LNCaP clone FGC (cell line): ENCODE measurements around the gene TMEM184A.

ENCODE experiments used
- DNase-seq: peaks from one replicate; pipeline ENCODE4 v3.0.0-alpha.2; 2011; ENCODE audit warnings: low read depth
- H3K4me3 ChIP-seq: 2 replicates; pipeline ENCODE4 v1.5.1; 2011; ENCODE audit warnings: mild to moderate bottlenecking, low read depth, low read length, control low read depth
- CTCF ChIP-seq: IDR thresholded peaks from 2 replicates; pipeline ENCODE4 v1.5.1; 2012; ENCODE audit warnings: mild to moderate bottlenecking; ENCODE audit not compliant: control insufficient read depth, insufficient read depth; ENCODE audit errors: extremely low read depth

TMEM184A gene

DNA sequence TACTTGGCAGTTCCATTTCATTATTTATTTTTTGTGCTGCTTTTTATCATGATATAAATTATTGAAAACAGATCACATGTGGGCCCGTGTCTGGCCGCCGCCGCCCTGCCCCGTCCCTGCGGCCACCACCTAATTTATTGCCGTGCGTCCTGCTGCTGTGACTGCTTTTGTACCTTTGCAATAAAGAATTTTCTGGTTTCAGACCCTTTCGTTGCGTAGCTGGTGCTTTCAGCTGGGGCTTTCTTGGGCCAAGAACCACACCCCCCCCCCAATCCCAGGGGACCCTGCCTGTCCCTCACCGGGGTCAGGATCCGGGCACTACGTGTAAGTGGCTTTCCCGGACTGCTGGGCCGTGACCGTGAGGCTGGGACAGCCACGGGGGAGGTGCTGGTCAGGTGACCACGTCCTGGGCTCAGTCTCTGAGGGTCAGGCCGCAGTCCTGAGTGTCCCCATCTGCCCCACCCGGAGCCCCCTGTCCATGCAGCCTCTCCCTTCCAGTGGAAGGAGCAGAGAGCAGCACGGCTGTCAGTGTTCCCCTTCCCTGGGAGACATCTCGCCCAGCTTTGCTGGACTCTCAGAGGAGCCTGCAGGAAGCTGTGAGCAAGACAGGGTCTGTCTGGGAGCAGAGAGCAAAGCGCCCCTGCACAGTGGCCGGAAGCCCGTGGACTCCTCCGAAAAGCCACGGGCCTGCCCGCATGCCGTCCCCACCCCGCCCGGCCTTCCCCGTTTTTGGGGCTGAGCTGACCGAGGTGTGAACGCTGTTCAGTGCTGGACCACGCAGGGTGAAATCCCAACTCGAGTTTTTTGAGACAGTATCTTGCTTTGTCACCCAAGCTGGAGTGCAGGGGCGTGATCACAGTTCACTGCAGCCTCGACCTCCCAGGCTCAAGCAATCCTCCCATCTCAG lies 12.9 kb downstream of the TMEM184A start:
- TF ChIP-seq CTCF: no peak
- no peak overlapping the region for H3K4me3 ChIP-seq
- no peak for DNase-seq

DNA sequence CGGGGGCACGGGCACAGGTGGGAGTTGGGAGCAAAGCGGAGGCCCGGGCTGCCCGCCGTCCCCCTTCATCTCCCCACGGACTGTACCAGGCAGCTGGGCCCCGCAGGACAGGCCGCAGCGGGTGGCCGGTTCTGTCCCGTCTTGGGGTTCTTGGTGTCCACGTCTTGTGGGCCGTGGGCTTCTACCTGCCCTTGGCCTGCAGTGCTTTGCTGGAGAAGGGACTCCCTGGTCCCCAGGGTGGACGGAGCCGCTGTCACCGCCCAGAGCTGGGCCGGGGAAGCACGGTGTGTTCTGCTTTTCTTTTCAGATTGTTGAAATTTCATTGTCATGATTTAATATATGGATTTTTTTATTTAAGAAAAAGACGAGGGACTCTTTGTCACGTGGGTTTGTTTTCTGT lies 13.7 kb downstream of the TMEM184A start:
- DNase-seq: no peak
- no peak overlapping the region for H3K4me3 ChIP-seq
- no peak for TF ChIP-seq CTCF

DNA sequence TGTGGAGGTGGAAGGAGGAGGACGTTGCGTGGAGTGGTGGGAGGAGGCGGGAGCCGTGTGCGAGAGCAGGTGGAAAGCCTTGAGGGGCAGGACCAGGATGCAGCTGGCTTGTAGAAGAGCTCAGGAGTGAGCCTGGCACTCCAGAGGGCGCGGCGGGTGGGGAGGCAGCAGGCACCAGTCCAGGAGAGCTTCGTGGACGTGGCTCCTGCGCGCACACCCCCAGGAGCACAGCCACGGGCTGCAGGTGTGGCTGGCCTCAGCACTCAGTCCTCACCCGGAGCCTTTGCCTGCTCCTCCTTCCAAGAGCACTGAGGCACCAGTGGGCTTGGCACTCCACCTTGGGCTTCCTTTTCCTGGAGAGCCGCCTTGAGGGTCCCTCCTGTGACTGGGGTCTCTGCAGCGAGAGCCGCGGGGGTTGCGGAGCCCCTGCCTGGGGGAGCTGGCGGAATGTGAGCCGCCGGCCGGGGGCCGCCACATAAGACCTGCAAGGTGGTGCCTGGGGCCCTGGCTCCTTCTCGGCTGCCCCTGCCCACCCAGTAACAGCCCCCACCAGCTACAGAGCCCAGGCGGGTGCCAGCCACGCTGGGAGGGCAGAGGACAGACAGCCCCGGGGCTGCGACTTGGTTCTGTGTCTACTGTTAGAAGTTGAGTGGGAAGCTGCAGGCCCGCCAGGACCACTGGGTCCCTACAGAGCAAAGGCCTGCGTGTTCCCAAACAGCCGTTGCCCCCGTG lies 14.4 kb downstream of the TMEM184A start:
- no peak overlapping the region for H3K4me3 ChIP-seq
- DNase-seq: no peak
- no peak for TF ChIP-seq CTCF

- DNase-seq: no peak
- H3K4me3 ChIP-seq: no peak overlapping the region
- TF ChIP-seq CTCF: no peak
These were observed 15.2 kb downstream of the TMEM184A start for GRCh38 chr7:1540776-1541271.

DNA sequence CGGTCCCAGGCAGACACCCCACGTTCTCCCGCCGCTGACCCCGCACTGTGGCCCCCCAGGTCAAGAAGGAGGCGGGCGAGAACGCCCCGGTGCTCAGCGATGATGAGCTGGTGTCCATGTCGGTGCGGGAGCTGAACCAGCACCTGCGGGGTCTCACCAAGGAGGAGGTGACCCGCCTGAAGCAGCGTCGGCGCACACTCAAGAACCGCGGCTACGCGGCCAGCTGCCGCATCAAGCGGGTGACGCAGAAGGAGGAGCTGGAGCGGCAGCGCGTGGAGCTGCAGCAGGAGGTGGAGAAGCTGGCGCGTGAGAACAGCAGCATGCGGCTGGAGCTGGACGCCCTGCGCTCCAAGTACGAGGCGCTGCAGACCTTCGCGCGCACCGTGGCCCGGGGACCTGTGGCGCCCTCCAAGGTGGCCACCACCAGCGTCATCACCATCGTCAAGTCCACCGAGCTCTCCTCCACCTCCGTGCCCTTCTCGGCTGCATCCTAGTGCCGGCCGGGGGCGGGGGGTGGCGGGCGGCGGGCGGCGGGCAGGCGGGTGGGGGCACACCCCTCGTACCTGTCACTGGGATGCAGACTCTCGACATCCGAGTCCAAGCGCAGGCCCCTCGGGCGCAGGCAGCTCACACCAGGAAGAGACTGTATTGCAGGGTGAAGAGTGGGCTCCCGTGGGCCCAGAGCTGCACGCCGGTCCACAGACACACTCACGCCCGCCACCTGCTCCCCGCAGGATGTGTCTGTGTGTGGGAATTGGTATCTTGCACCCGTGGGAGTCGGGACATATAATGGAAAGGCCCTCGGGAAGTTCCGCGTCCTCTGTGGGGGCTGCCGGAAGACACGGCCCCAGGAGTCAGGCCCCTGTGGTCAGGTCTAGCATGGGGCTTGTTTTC lies 15.9 kb downstream of the TMEM184A start:
- DNase-seq: no peak
- TF ChIP-seq CTCF: no peak

DNA sequence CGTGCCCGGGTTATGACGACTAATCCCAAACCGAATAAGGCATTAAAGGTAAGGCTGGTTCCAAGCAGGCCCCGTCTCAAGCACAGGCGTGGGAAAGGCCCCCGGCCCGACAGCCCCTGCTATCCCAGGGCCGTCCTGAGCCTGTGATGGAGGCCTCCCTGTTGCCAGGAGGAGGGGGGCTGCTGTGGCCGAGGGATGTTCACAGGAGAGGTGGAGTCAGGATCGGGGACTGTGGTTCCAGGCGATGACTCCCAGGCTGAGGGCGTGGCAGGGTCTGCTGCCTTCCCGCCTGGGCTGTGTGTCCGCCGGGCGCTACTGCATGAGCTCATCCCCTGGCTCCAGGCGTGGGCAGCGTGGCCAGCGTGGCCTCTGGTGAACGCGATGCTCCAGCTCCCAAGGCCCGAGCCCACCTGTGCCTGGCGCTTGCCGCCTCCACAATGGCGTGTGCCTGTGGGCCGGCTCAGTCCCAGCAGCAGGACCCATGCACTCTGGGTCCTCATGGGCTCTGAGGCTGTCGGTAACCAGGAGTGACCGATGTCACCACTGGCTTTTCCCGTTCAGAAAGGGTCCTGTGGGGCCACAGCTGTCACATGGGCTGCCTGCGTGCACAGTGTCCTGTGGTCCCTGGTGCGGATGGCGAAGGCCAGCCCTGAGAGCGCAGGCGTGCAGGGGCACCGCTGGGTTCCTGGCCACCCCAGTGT lies 16.7 kb downstream of the TMEM184A start:
- no peak for DNase-seq
- no peak overlapping the region for H3K4me3 ChIP-seq
- TF ChIP-seq CTCF: no peak

More for the DNA sequence above, 15.9 kb downstream of the TMEM184A start:
- H3K4me3 ChIP-seq: no peak overlapping the region
